ENCODE data around the gene SPRN.
"Not testable (repeated sequence)": the region's sequence is repeated elsewhere in the genome, so short reads cannot be mapped to it uniquely, and the experiment has no call there.

Gene SPRN

DNA sequence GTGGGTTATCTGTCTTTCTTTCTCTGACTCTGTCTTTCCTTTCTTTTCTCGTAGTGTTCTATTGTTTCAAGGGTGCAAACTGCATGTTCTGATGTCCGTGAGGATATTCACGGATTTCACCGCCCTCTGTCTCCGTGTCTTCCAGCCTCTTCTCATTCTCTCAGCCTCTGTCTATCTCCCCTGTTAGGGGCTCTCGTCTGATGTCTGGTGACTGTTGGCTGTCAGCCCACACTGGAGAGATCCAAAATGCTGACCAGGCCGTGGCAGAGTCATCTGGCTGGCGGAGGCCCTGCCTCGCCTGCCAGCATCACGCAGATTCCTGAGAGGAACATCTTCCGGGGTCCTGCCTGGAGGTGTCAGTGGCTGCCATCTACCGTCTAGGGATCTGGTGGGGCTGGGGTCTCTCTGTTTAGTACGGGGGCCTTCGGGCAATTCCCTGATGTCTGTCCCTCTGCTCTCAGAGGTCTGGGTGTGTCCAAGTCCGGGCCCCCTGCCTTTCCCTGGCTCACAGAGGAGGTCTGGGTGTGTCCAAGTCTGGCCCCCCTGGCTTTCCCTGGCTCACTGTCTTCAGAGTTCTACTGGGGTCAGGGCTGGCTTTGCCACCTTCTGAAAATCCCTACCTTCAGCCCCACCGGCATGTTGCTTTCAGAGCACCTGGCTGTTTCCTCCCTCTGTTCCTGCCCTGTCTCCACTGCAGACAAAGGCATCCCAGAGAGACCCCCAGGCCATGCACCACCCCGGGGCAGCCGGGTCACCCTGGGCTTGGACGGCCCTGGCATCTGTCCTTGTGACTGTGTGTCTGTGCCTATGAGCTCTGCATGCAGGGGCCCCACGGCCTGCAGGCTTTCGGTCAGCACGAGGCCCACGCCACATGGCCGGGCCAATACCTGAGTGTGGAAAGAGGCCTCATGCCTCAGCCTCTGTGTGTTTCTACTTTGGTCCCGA lies 15.4 kb upstream of the SPRN start:
- no peak for DNase-seq (ENCODE audit: low read depth)

DNA sequence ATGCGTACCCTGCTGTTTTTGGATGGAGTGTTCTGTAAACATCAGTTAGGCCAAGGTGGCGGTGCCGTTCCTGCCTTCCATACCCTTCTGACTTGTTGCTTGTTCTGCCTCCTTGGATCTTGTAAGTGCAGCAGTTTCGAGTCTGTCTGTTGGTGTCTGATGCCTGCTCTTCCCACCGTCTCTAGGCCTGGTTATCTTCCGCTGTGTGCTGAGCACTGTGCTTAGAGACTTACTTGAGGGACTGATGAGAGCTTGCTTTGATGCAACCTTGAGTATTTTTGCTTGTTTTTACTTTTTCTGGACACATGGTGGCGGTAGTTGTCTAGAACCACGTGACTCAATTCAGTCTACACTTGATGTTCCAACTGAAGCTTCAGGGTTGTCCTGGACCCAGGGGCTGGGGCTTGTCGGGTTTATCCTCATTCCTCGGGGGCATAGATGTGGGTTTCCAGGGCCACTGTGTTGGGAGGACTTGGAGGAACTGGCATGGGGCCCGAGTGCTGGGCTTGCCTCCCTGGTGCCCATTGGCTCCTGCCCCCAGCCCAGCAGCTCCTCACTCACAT lies 14.4 kb upstream of the SPRN start:
- no peak for DNase-seq (ENCODE audit: low read depth)

DNA sequence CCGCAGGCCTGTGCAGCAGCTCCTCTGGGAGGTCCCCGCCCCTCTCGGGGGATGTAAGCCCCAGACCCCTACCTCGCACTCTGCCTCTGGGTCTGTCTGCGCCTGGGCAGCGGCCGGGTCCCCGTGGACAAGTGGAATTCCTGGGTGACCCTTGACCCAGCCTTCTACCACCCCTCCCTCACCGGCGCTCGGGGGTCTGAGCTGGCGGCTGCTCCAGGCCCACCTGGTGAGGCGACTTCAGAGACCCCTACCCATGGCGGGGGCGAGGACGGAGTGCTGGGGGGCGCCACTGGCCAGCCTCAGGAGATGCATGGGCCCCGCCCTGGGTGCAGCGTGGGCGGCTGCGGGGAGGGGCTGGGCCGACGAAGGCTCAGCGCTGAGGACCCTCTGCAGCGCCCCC lies 8.4 kb upstream of the SPRN start:
- DNase-seq (ENCODE audit: low read depth): not testable (repeated sequence)

DNA sequence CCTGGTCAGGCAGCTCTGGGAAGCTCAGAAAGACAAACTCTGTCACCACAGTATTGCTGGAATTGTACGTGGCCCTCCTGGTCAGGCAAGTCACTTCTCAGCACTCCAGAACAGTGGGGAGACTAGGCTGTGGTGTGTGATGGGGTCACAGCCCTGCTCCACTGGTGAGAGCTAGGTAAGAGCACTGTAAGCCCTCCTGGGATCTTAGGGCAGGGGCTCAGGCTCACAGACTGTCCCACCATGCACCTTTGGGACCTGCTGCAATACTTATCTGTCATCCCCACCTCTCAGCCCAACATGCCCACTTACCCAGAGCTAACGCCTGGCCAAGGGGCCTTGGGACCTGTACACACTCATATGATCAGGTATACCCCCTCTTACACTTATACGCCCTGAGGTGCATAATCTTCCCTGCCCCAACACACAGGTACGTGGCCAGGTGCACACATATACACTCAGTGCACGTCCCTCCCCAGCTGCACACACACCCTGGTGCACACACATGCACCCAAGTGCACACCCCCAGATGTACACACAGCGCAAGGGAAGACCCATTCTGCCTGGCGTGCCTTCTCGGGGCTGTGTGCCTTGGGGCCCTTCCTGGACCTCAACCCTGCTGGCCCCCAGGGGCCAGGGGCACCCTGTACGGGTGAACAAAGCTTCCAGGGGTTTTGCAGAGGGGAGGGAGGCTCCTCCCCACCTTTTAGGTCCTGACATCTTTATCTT lies 7.6 kb upstream of the SPRN start:
- DNase-seq (ENCODE audit: low read depth): not testable (repeated sequence)

DNA sequence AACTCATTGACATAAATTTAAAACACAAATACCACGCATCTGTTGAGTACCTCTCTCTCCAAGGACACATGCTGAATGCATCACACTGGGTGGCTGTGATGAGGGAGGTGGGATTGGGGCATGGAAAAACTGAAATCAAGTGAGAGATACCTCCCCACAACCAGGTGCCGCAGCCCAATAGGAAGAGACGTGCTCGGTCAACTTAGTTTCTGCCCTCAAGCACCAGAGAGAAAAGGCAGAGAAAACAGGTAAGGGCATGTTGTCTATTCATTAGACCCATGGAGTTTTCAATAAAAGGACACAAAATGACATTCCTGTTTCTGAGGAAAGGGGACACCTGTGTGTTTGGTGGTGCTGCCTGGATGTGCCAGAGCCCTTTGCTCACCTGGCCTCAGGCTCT lies 5.1 kb upstream of the SPRN start:
- DNase-seq (ENCODE audit: low read depth): not testable (repeated sequence)

DNA sequence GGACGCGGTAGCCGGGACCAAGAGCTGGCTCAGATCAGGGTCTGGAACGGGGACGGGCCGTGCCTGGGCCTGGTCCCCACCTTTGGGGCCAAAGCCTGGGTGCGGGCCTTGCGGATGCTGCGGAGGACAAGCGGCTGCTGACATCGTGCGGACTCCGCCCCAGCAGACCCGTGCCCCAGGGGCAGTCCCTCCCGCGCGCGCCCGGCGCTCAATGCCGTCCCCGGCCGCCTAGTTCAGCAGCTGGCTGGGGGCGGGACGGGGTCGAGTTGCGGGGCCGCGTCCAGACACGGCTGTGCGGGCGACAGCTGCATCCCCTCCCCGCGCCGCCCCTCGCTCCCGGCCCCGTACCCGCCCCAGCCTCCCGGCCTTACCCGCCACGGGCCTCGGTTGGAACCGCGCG lies 323 bp downstream of the SPRN start:
- not testable (repeated sequence) for DNase-seq (ENCODE audit: low read depth)

DNA sequence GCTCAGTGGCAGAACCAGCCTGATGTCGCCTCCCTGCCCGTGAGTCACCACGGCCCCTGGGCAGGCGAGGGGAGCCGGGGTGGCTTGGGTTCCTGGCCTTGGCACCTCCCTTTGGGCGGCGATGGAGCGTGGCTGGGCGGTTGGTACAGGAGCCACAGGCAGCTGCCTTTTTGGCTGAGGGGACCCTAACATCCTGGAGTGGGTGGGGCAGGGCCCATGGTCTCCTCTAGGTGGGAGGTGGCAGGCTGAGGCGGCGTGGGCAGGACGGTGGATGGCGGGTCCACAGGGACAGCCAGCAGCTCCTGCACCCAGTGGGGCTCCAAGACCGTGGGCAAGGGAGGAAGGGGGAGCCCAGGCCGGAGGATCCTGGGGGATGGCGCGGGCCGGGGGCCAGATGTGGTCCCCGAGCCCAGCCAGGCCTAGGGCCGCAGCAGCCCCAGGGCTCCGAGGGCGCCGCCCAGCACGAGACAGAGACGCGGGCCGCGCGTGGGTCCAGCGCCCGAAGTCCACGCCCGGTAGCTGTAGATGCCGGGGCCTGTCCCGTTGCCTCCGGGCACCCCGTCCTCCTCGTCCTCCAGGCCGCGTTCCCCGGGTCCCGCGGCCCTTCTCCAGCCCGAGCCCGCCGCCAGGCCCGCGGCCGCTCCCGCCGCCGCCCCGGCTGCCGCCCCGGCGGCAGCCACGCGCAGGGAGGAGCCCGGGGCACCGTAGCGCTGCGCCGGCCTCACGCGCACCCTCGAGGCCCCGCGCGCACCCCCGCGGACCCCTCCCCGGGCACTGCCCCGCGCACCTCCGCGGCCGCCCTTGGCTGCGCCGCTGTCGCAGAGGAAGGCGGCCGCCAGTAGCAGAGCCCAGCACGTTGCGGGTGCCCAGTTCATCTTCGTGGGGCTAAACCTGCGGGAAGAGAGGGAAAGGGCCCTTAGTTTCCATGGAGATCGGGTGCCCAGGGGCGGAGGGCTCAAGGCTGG lies 1.3 kb downstream of the SPRN start:
- no peak for DNase-seq (ENCODE audit: low read depth)

DNA sequence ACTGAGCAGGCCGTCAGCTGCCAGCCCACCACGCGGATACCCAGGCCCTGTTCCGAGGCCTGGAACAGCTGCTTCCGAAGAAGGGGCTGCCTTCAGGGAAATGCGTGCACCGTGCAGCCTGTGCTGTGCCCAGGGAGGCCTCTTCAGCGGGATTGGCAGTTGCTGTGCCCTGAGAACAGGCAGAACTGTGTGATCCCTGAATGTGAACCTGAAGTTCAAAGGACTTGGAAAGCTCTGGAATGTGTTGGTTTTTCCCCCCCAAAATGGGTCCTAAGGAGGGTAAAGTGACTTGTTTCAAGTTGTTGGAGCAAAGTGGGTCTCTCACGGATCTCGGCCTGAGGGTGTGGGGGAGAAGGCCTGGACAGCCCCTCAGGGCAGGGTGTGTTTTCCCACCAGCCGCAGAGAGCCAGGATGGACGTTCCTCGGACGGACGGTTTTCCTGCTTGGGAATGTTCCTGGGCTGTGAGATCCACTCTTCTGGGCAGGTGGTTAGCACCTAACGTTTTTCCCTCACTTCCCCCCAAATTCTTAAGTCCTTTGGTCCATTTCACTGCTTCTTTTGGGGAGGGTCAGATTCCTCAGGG lies 2.1 kb downstream of the SPRN start:
- DNase-seq (ENCODE audit: low read depth): no peak

DNA sequence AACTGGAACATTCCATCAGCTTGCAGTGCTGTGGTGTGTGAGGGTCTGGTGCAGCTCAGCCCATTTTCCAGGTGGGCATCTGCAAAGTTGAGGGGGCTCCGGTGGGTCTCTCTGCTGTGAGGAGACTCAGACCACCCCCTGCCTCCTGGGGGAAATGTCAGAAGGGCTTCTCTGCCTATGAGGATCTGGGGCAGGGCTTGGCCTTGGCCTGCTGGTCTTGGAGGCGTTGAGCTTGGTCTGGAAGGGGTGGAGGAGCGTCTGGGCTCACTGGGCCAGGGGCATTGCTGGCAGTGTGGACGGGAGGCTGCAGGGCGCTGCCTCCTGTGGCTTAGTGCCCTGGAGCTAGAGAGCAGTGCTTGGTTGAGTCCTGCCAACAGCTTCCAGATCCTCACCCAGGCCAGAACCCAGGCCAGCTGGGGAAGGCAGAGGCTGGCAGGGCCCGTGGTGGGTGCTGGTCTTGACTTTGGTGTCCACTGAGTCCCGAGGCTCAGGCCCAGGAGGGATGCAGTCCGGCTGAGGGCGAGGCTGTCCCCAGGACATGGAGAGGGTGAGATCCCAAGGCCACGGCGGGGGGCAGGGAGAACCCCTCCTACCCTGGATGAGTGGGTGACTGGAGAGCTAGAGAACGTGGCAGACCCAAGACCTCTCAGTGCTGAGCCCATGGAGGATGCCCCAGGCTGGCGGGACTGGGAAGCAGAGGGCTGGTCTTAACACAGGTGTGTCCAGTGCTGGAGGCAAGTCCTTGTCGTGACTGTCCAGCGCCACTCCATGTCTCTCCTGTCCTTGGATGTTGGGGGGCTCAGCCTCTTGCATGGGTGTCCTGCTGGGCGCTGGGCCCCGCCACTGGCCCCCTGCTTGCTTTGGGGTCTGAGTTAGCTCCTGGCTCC lies 2.8 kb downstream of the SPRN start:
- no peak for DNase-seq (ENCODE audit: low read depth)

DNA sequence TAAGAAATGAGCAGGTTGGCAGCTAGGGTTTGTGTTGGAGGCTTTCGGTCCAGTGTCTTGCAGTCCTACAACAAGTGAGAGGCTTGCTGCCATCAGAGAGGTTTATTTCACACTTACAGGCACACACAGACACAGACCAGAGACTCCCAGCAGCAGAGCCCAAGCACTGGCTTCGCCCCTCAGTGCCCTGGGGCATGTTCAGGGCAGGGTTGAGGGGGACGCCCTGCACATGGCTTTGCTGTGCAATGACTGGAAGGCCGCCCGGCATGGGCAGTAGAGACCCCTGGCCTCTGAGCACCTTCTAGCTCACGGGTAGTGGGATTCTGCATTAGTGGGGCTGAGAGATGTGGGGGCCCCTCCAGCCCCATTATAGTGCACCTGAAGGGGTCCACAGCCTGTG lies 3.8 kb downstream of the SPRN start:
- no peak for DNase-seq (ENCODE audit: low read depth)

DNA sequence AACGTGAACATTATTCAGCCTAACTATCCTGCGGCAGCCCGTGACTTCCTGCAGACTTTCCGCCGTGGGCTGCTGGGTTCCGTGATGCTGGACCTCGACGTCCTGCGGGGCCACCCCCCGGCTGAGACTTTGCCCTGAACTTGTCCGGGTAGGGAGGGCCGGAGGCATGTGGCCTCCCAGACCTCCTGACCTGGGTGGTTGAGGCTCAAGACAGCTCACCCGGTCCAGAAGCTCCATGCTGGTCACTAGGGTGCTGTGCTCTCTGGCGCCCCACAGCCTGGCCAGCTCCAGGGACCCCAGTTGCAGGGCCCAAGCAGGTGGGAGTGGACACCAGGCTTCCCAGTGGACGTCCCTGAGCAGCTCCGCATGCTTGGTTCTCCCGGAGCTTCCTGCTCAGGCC lies 4.4 kb downstream of the SPRN start:
- DNase-seq (ENCODE audit: low read depth): no peak

DNA sequence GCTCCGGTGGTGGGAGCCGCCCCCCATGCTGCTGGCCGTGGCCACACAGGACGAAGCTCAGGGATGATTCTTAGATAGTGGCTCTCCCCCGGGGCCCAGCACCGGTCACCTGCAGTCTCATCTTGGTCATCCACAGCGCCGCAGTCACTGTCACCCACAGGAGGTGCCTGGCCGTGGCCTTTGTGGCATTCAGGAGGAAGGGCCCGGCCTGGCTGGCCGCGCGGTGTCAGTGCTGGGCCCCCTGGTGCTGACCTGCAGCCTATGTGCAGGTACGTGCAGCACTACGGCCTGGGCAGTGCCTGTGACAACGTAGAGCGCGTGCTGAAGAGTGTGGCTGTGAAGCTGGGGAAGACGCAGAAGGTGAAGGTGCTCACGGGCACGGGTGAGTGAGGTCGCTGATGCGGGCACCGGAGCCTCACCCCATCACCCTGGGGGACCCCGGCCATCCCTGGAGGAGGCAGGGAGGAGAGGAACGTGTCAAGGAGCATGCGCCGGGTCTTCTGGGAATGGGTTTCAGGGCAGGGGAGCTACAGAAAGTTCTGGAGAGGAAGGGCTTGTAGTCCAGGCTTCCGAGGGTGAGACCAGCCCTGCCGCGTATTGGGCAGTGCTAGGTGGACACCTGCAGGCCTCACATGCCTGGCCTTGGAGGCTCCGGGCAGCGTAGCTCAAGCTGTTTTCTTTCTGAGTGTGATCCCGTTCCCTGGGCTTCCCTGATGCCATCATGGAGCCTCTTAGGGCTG lies 5.0 kb downstream of the SPRN start:
- DNase-seq (ENCODE audit: low read depth): no peak

DNA sequence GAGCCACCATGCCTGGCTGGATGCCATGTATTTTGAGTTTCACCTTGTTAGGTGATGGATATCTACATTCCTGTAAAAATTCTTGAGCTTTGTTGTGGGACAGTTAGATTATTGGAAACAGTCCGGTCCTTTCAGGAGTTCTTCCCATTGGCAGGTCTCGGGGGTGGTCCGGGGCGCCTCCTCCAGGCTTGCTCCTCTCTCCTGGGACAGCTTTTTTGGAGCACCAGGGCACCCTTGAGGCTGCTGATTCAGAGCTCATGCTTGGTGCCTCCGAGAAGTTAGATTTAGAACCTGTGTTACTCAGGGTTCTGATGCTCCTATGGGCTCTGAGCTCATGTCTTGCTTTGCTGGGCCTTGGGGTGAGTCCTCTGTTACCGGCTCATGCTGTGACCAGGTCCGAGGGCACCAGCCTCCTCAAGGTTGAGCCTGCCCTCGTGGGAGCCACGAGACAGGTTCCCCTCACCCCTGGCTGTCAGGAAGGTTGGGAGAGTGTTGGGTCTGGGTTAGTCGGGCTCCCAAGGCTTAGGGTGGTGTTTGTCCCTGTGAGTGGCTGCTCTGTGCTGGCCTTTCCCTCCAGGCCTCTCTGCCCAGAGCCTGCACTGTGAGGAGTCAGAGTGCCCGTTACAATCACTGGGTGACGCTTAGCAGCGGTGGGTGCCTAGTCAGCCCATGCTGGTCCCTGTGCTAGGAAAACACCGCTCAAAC lies 6.0 kb downstream of the SPRN start:
- DNase-seq (ENCODE audit: low read depth): no peak

DNA sequence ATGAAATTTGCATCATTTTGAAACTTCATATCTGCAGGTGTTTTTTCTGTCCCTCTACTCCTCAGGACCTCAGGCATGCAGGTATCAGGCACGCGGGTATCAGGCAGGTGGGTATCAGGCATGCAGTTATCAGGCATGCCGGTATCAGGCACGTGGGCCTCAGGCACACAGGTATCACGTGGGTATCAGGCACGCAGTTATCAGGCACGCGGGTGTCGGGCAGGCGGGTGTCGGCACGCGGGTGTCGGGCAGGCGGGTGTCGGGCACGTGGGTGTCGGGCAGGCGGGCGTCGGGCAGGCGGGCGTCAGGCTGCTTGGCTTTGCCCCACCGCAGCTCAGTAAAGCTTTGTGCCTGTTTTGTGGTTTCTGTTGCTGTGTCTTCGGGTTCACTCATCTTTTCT lies 8.7 kb downstream of the SPRN start:
- no peak for DNase-seq (ENCODE audit: low read depth)

DNA sequence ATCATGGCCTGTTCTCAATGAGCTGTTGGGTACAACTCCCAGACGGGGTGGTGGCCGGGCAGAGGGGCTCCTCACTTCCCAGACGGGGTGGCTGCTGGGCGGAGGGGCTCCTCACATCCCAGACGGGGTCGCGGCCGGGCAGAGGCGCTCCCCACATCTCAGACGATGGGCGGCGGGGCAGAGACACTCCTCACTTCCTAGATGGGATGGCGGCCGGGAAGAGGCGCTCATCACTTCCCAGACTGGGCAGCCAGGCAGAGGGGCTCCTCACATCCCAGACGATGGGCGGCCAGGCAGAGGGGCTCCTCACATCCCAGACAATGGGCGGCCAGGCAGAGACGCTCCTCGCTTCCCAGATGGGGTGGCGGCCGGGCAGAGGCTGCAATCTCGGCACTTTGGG lies 10.0 kb downstream of the SPRN start:
- DNase-seq (ENCODE audit: low read depth): not testable (repeated sequence)

DNA sequence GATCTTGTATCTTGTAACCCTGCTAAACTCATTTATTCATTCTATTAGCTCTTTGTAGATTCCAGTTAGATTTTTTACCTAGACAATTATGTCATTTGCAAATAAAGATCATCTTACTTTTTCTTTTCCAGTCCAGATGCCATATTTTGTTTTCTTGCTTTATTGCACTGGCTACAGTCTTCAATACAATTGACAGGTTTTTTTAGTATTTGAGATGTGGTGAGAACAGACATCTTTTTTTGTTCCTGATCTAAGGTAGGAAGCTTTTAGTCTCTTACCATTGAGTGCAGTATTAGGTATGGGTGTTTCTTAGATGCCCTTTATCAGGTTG lies 12.1 kb downstream of the SPRN start:
- DNase-seq (ENCODE audit: low read depth): no peak

DNA sequence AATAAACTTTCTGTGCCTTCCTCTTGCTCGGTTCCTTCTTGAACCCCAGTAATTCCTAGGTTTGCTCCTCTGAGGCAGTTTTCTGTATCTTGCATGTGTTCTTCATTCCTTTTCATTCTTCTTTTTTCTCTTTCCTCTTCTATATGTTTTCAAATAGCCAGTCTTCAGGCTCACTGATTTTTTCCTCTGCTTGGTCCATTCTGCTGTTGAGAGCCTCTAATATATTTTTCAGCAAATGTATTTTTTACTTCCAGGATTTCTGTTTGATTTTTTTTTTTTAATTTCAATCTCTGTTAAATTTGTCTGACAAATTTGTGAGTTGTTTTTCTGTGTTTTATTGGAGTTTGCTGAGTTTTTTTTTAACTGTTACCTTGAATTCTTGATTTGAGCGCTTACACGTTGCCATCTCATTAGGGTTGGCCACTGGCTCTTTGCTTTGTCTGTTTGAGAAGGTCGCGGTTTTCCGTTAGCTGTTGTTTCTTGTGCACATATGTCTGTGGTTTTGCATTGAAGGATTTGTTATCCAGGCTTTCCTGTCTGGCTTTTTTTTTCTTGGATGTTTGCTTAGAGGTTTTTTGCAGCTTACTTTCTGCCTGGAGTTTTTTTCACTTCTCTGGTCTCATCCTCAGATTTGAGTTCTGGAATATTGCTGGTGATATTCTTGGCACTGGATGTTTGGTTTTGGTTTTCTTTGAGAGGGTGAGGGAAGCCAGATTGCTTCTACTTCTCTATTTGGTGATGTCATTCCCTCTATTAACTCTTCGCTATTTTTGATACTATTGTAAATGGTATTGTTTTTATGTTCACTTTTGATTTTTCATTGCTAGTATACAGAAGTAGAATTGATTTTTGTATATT lies 12.7 kb downstream of the SPRN start:
- no peak for DNase-seq (ENCODE audit: low read depth)

DNA sequence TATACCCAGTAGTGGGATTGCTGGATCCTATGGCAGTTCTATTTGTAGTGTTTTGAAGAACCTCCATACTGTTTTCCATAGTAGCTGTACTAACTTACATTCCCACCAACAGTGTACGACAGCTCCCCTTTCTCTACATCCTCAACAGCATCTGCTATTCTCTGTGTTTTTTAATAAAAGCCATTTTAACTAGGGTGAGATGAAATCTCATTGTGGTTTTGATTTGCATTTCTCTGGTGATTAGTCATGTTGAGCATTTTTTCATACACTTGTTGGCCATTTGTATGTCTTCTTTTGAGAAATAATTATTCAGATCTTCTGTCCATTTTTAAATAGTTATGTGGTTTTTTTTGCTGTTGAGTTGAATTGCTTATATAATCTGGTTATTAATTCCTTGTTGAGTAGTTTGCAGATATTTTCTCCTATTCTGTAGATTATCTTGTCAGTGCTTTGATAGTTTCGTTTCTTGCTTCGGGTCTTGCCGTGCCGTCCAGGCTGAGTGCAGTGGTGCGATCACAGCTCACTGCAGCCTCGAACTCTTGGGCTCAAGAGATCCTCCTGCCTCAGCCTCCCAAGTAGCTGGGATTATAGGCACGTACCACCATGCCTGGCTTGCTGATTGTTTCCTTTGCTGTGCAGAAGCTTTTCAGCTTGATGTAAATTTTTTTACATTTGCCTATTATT lies 18.4 kb downstream of the SPRN start:
- no peak for DNase-seq (ENCODE audit: low read depth)
